ENCODE data around the gene CHI3L2.

DNA sequence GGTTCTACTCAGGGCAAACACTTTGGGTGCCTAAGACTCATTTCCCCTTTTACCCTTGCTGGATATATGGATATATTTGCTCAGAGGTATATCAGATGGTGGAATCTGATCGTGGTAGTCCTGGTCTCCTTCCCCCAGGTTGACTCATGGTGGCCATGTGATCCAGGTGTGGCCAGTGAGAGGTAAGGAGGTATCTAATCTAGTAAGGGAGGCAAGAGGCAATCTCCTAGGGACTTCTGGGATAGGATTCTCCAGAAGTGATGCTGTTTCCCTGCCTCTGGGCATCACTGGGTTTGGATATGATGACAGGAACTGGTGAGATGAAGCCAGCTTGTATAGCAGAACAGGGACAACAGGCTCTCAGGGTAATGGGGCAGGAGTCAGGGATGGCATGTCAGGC lies 18.6 kb upstream of the CHI3L2 start:
- TF ChIP-seq, protein P1, sequence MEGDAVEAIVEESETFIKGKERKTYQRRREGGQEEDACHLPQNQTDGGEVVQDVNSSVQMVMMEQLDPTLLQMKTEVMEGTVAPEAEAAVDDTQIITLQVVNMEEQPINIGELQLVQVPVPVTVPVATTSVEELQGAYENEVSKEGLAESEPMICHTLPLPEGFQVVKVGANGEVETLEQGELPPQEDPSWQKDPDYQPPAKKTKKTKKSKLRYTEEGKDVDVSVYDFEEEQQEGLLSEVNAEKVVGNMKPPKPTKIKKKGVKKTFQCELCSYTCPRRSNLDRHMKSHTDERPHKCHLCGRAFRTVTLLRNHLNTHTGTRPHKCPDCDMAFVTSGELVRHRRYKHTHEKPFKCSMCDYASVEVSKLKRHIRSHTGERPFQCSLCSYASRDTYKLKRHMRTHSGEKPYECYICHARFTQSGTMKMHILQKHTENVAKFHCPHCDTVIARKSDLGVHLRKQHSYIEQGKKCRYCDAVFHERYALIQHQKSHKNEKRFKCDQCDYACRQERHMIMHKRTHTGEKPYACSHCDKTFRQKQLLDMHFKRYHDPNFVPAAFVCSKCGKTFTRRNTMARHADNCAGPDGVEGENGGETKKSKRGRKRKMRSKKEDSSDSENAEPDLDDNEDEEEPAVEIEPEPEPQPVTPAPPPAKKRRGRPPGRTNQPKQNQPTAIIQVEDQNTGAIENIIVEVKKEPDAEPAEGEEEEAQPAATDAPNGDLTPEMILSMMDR (IDR thresholded peaks at IDR 0.05), result no peak
- TF ChIP-seq JUN (CRISPR knock-in tag; IDR thresholded peaks at IDR 0.05) (no peak), NR2C2 (CRISPR knock-in tag; IDR thresholded peaks at IDR 0.05) (no peak), ZNF138 (CRISPR knock-in tag; conservative IDR thresholded peaks at IDR 0.05) (no peak), NFYB (CRISPR knock-in tag; conservative IDR thresholded peaks at IDR 0.05; ENCODE audit: low read depth) (no peak), NR3C1 (CRISPR knock-in tag; conservative IDR thresholded peaks at IDR 0.05; ENCODE audit: low read depth) (no peak), CREM (CRISPR knock-in tag; IDR thresholded peaks at IDR 0.05) (no peak), ATF2 (CRISPR knock-in tag; IDR thresholded peaks at IDR 0.05; ENCODE audit: borderline replicate concordance, low read depth) (no peak), SMAD4 (CRISPR knock-in tag; IDR thresholded peaks at IDR 0.05) (no peak), ATF3 (CRISPR knock-in tag; conservative IDR thresholded peaks at IDR 0.05) (no peak)
- TF ChIP-seq, protein P2, sequence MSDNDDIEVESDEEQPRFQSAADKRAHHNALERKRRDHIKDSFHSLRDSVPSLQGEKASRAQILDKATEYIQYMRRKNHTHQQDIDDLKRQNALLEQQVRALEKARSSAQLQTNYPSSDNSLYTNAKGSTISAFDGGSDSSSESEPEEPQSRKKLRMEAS (CRISPR knock-in tag; IDR thresholded peaks at IDR 0.05), result no peak

Measured in WTC11 (cell line).